Stimulated activated CD8-positive, alpha-beta memory T cell treated with anti-CD3 and anti-CD28 coated beads, Interleukin-12 subunit alpha, Interleukin-12 subunit beta, amount 100 ng/mL, for 4 hours (primary cell): ENCODE data around the gene PLXDC2.

Experiments used
- DNase-seq: peaks from one replicate; pipeline ENCODE4 v3.0.0-alpha.2; 2020; ENCODE audit warnings: low read depth

The PLXDC2 gene

GRCh38 chr10:19911886-19912285 is 95.7 kb downstream of the PLXDC2 start:
- no peak for DNase-seq

DNA sequence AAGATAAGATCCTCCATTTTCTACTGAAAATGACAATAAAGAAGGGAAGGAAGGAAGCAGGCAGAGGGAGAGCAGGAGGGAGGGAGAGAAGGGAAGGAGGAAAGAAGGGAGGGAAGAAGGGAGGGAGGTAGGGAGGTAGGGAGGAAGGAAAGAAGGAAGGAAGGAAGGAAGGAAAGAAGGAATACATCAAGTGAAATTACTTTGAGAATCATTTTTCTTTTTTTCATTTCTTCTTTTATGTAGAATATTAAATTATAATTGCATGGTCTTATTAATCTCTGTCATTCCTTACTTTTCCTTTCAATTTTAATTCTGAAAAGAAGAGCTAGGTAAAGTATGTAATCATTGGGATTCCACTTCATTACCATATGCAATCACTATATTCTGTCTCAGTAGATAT is 97.8 kb downstream of the PLXDC2 start:
- no peak for DNase-seq

- no peak for DNase-seq
Observed at GRCh38 chr10:19915125-19915524, 98.9 kb downstream of the PLXDC2 start.

DNA sequence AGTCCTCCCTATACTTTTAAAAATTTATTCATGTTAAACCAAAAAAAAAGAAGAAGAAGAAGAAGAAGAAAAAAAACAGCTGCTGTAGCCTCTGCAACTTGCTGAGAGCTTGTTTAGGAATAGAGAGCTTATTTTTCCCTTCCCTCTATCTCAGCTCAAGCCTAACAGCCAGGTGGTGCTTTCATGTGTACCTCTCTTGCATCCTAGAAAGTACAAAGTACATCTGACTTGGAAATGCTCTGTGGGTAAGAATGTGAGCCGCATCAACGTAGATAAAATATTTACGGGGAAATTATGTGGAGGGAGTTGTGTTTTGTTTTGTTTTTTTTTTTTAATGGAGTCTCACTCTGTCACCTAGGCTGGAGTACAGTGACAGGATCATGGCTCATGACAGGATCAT is 99.6 kb downstream of the PLXDC2 start:
- no peak for DNase-seq

DNA sequence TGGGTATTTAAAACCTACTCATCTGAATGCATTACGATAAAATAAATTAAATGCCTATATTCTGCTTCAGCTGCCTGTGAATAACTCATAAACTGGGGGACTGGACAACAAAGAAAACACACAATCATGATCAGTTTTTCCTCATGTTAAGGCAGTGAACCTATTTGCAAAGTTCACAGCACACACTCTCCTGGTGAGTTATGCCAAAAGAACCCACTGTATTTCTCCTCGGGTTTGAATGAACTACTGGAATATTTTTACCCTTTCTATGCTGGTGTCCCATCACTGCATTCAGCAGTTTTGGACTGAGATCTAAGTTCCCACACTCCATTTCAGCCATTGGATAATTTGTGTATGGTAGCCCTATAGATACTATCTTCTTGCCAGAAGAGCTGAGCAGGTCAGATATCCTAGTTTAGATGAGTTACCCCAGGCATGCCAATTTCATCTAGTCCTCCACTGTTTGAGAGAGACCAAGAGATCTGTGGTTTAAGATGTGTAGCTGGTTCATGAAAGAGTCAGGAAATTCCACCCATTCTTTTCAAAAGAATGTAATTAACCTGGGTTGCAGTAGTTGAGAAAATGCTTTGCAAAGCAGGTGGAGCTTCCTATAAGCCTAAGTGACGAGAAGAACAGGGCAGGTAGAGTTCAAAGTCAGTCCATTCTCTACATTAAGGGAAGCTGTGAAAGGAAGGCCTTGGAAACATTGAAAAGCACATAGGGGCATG is 101.7 kb downstream of the PLXDC2 start:
- no peak for DNase-seq

GRCh38 chr10:19918794-19919193 is 102.6 kb downstream of the PLXDC2 start:
- DNase-seq, result no peak

DNA sequence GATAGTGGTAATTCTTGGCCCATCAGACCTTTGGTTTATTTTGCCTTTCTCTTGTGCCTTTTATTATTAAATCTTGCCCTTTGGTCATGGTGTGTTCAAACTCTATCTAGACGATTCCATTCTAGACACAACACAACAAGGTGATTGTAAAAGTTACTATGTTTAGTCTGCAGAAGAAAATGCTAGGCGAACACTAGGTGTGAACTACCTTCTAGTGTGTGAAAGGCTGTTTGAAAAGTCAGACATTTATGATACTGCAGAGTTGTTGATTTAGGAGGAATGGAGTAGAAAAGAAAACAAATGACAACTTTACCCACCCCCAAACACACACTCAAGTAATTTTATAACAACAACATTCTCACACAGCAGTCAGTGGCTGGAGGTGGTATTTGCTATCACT is 103.4 kb downstream of the PLXDC2 start:
- no peak for DNase-seq

GRCh38 chr10:19920075-19920726 is 104.0 kb downstream of the PLXDC2 start:
- no peak for DNase-seq

DNA sequence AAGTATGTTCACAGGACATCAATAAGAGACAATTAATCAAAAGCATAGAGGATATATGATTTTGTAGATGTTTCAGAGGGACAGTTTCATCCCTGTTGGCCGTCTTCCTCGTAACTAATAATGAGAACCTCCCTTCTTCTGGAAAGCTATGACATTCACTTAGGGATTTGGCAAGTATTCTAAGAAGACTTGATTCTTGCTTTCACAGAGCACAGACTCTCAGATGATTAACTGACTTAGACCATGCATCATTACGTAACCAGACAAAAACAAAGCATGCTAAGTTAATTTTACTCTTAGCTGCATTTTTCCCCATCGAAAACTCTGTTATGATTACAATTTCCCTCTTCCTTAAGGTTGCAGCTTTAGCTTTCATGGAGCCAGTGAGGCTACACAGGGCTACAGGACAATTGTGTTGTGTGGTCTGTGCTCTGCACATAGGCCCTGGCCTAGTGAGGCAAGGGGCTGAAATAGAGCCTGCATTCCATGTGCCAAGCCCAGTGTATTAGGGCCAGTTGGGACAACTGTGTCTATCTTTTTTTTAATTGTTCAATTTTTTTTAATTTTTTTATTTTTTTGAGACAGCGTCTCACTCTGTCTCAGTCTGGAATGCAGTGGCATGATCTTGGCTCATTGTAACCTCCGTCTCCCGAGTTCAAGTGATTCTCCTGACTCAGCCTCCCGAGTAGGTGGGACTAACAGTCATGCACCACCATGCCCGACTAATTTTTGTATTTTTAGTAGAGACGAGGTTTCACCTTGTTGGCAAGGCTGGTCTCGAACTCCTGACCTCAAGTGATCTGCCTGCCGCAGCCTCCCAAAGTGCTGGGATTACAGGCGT is 105.3 kb downstream of the PLXDC2 start:
- no peak for DNase-seq

DNA sequence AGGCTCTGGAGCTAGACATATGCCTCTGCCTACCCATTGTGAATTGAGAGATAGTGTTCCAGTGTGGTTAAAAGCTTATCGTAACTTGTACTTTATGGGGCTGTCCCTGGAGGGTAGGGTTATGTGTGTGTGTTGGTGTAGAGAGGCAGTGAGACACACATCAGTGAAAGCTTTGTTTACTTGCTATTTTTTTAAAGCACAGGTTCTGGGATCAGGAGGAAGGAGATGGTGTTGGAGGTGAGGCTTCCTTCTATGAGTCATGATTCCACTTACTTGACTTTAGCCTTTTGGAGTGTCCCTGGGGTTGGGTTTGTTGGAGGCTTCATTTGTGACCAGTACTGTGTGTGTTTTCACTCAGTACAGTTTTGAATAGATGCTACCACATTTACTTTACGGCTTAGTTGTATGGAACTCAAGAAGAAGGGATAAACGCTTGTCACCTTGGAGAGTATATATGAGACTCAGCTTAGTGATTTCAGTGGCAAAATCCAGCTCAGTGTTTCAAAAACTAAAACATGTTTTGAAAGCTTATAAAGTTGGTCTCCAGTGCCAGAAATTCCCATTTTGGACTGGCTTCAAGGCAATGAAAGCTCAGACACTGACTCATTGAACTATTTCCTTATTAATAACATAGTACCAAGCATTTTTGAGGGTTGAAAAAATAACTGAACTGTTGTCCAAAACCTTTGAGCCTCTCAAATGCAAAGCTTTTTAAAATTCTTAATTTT is 106.2 kb downstream of the PLXDC2 start:
- DNase-seq, result no peak

DNA sequence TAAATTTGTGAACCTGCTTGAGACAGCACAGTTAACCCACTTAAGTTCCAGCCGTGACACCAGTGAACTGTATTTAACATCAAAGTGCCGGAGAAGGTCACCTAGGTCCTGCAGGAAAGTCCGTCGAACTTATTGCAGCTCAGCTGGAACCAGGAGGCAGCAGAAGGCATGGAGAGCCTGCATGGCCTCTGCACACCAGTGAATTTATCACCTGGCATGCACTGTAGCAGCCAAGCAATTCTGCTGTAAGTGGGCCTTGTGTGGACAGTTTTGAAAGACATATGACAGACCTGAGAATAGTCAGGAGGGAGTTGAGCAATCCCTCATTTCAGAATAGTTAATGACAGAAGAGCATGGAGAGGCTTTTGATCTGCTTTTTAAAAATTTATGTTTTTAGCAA is 108.8 kb downstream of the PLXDC2 start:
- DNase-seq, result no peak

GRCh38 chr10:19928936-19929335 is 112.7 kb downstream of the PLXDC2 start:
- no peak for DNase-seq

DNA sequence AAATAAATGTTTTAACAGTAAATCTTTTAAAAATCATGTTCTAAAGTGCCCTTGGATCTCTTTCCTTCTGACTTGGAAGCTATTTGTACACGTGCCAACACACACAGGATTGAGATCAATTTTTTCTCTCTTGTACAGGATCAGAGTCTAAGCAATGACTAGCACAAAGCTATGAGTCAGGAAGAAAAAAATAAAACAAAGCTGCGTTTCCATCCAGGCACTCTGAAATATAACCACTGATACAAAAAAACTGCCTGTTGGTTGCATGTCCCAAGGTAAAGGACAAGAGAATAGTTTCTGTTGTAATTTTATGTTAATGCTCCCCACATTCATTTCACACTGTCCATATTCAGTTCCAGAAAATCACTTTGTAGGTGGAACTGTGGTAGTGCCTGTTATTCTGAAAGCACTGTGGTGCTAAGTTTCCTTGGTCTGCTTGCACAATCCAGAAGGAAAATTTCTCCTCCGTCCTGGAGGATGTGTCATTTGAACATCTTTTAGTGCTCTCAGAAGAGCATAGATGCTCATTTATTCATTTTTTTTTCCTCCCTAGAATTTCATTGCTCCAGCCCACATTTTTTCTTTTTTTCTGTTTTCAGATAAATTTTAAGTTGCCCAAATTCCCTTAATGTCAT is 113.4 kb downstream of the PLXDC2 start:
- DNase-seq, result no peak

DNA sequence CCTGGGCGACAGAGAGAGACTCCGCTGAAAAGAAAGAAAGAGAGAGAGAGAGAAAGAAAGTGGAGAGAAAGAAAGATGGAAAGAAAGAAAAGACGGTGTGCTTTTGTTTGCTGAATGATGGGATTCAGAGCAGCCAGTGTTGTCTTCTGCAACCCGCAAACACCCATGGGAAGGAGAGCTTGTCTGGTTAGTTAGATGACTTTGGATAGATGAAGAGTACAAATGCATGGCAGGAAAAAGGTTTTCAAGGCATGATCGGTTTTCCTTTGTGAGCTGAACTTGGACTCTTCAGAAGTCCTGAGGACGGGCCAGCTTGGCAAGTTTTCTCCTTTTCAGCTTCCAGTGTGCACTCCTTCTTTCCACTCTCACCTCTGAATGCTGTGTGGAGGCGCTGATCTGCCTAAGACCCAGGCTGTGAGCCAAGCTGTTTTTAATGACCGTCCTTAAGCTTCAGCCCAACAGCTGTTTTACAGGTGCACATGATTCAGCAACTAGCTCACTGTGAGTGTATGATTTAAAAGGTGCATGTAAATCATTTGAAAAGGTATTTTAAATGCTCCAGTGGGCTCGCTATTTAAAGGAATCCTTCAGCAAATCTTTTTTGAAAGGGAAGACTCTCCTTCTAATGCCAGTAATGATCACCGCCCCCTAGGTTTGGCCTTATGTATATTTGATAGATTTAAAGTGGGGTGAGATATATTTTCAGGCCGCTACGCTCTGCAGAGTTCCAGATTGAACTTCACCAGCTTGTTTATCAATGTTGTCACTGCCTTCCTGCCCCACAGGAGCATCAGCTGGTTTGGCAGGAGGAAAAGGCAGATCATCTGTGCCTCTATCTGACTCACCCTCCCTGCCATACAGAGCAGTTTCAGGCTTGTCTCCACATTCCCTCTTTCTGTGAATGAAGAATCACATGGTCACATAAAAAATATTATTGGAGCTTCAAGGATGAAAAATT is 115.0 kb downstream of the PLXDC2 start:
- no peak for DNase-seq

DNA sequence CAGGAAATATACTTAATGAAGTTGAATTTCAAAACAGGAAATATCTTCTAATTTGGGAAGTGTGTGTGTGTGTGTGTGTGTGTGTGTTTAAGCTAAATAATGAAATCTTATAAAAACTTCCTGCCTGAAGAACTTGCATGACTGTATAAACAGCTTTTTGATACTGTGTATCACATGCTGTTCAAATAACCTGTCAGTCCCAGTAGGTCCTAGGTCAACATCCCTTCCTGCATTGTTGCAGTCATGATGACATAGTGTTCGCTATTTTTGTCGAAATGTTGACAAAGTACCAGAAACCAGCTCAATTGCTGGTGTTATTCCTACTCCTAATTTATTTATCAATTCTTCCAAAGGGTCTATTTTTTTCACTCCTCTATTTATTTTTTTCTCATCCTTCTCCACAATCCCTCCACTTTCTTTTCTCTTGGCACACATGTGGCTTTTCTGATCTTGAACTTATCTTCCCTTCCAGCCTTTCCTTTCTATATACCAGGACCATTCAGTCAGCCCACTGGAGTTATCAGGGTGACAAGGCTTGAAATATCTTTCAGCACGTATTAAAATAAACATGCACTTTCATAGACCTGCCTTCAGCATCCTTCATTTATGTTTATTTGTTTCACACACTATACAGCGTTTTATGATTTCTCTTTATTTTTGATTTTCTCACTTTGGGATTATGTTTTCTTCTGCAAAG is 115.8 kb downstream of the PLXDC2 start:
- DNase-seq, result no peak

DNA sequence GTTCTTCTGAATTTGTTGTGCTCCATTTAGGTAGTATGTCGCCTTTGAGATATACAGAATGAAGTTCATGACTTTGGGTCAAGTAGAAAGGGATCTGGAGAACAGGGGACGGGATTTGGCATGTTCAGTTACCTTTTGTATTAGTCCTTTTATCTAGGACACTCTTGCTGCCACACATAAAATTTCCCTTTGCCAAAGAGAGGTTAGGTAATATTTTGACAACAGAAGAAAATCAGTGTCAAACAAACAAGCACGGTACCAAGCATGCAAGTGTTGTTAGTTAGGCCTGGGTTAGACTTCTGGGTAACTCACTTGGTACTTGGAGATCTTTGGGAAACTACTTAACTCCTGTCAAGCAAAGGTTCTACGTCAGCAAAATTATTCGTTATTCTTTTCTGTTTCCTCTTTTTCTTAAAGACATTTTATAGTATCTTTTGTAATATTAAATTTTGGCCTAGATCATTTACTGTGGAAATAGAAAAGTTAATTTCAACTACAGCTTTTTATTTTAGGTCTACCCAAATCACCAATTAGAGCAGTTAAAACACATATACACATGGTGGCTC is 116.7 kb downstream of the PLXDC2 start:
- DNase-seq, result no peak

- DNase-seq, result no peak
Observed at GRCh38 chr10:19933772-19934171, 117.5 kb downstream of the PLXDC2 start.

DNA sequence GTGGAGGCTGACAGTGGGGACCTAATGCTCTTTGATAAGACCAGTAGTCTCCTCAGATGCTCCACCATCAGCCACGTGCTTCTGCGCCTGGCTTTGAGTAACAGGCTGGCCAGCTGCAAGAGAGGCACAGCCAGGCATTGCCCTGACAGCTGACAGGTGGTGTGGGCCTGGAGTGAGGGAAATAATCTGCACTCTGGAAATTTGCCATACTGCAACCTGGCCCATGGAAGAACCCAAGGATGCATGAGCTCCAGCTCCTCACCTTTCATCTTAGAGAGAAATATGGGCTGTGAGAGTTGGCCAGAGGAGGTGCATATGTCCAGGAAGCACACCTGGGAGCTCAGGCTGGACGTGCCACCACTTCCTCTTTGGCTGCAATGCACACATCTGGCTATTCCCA is 118.9 kb downstream of the PLXDC2 start:
- DNase-seq, result no peak

GRCh38 chr10:19936289-19936688 is 120.1 kb downstream of the PLXDC2 start:
- DNase-seq, result no peak

GRCh38 chr10:19937989-19938388 is 121.8 kb downstream of the PLXDC2 start:
- DNase-seq, result no peak
